HCT116 (cell line): ENCODE results near the gene SPG11. TPM values are rescaled to one million over a fixed set of nuclear protein-coding genes. Genes with fewer than 3 reads are reported as not detected.

Experiments
- ATAC-seq: fragments of 200-7000 bp; cut with Tn5 transposase; 2 replicates; pipeline ENCODE4 v1.9.1; 2020; ENCODE audit warnings: mild to moderate bottlenecking, moderate library complexity
- BruUV-seq: library from RNA; stranded (reverse); fragments of 400-500 nt; replicated peaks from 2 replicates; lab custom pipeline; 2021; lab: Mats Ljungman, UMichigan
- CTCF ChIA-PET: fragments of 300-600 bp; sonication (Branson Sonifier 250); formaldehyde crosslinking; loops from one replicate; lab custom pipeline; 2021; ENCODE audit warnings: antibody characterized with exemption; lab: Charles Lee
- POLR2A ChIA-PET: fragments of 300-600, 350-600 bp; sonication (Branson Sonifier 250); formaldehyde crosslinking; loops from one replicate; lab custom pipeline; 2021; ENCODE audit warnings: antibody characterized with exemption; lab: Charles Lee
- RAD21 ChIA-PET, 2 experiments: fragments of 300-600 bp; sonication (Branson Sonifier 250); formaldehyde crosslinking; loops; one replicate each; lab custom pipeline; 2023; ENCODE audit warnings: low total read pairs in 2 of 2; ENCODE audit not compliant: uncharacterized antibody in 2 of 2, unreplicated experiment in 2 of 2, low non-redundant PET in 1 of 2; lab: Charles Lee
- DNase-seq: peaks from one replicate; pipeline ENCODE4 v3.0.0-alpha.2; 2010; ENCODE audit warnings: low read depth, low spot score
- H2AFZ ChIP-seq: fragments of 200-600 bp; shearing (Covaris generic), sonication (generic); 2 replicates; pipeline ENCODE4 v1.6.1; 2017; ENCODE audit warnings: low read depth, mixed run types, mixed read lengths, antibody characterized with exemption, low read length; ENCODE audit not compliant: poor library complexity, severe bottlenecking
- H3K27ac ChIP-seq: 2 replicates; pipeline ENCODE4 v1.5.1; 2012; ENCODE audit warnings: low read depth, low read length
- H3K27me3 ChIP-seq: fragments of 200-600 bp; sonication (generic); 2 replicates; pipeline ENCODE4 v1.6.1; 2016; ENCODE audit warnings: mixed run types, low read length, mixed read lengths; ENCODE audit not compliant: insufficient read depth
- H3K36me3 ChIP-seq, 2 experiments: fragments of 200-500 bp in 1 of 2; fragments of 200-600 bp in 1 of 2; sonication (Bioruptor generic) in 1 of 2; sonication (generic) in 1 of 2; 2 replicates each; pipeline versions ENCODE4 v1.5.1 to v1.6.1; 2014 to 2016; ENCODE audit warnings: low read length in 2 of 2, inconsistent platforms in 1 of 2, mixed read lengths in 1 of 2, mixed run types in 1 of 2; ENCODE audit not compliant: insufficient read depth in 2 of 2, control insufficient read depth in 1 of 2
- H3K4me1 ChIP-seq, 2 experiments: fragments of 200-600 bp in 1 of 2; sonication (generic) in 1 of 2; 2 replicates each; pipeline versions ENCODE4 v1.5.1 to v1.6.1; 2012 to 2017; ENCODE audit warnings: low read length in 2 of 2, inconsistent platforms in 1 of 2, mild to moderate bottlenecking in 1 of 2, mixed read lengths in 1 of 2, mixed run types in 1 of 2, moderate library complexity in 1 of 2; ENCODE audit not compliant: insufficient read depth in 2 of 2, control insufficient read depth in 1 of 2
- H3K4me2 ChIP-seq: fragments of 200-600 bp; sonication (generic); 2 replicates; pipeline ENCODE4 v1.6.1; 2017; ENCODE audit warnings: mixed run types, low read length, mixed read lengths
- H3K4me3 ChIP-seq, 2 experiments: fragments of 200-600 bp in 1 of 2; sonication (generic) in 1 of 2; replicated peaks in 1 of 2; 2 replicates each; pipeline ENCODE4 v1.5.1; 2011 to 2016; ENCODE audit warnings: low read length in 2 of 2, control low read depth in 1 of 2, low read depth in 1 of 2, mild to moderate bottlenecking in 1 of 2, mixed read lengths in 1 of 2, mixed run types in 1 of 2
- H3K79me2 ChIP-seq: fragments of 200-600 bp; sonication (generic); 2 replicates; pipeline ENCODE4 v1.6.1; 2017; ENCODE audit warnings: mild to moderate bottlenecking, mixed run types, low read length, moderate library complexity, mixed read lengths; ENCODE audit not compliant: insufficient read depth
- H3K9ac ChIP-seq: fragments of 200-600 bp; sonication (generic); 2 replicates; pipeline ENCODE4 v1.6.1; 2016; ENCODE audit warnings: low read length, mixed read lengths
- H3K9me2 ChIP-seq: fragments of 200-600 bp; sonication (generic), shearing (Covaris generic); 2 replicates; pipeline ENCODE4 v1.6.1; 2017; ENCODE audit warnings: mixed run types, mild to moderate bottlenecking, moderate library complexity; ENCODE audit not compliant: insufficient read depth
- H3K9me3 ChIP-seq, 2 experiments: fragments of 200-500 bp in 1 of 2; fragments of 200-600 bp in 1 of 2; sonication (Bioruptor generic) in 1 of 2; sonication (generic) in 1 of 2; 2 replicates each; pipeline ENCODE4 v1.6.1; 2014 to 2017; ENCODE audit warnings: low read length in 2 of 2, mixed read lengths in 2 of 2, inconsistent platforms in 1 of 2, low read depth in 1 of 2, mild to moderate bottlenecking in 1 of 2, mixed run types in 1 of 2, moderate library complexity in 1 of 2; ENCODE audit not compliant: control insufficient read depth in 1 of 2, insufficient read depth in 1 of 2
- H4K20me1 ChIP-seq: fragments of 200-600 bp; sonication (generic), shearing (Covaris generic); 2 replicates; pipeline ENCODE4 v1.6.1; 2017; ENCODE audit warnings: mixed run types, mild to moderate bottlenecking, moderate library complexity; ENCODE audit not compliant: insufficient read depth
- CBX3 ChIP-seq: IDR thresholded peaks from 2 replicates; pipeline ENCODE4 v1.6.1; 2012; ENCODE audit warnings: low read depth
- CEBPB ChIP-seq: IDR thresholded peaks from 2 replicates; pipeline ENCODE4 v1.6.1; 2012; ENCODE audit warnings: low read depth
- EGR1 ChIP-seq: IDR thresholded peaks from 2 replicates; pipeline ENCODE4 v1.6.1; 2012; ENCODE audit warnings: low read depth
- ELF1 ChIP-seq: IDR thresholded peaks from 2 replicates; pipeline ENCODE4 v1.6.1; 2012; ENCODE audit warnings: low read depth, borderline replicate concordance
- EZH2 ChIP-seq: fragments of 200-600 bp; sonication (generic); IDR thresholded peaks from 2 replicates; pipeline ENCODE4 v1.6.1; 2017; ENCODE audit warnings: antibody characterized with exemption, mixed run types
- EZH2phosphoT487 ChIP-seq: fragments of 200-600 bp; IDR thresholded peaks from 2 replicates; pipeline ENCODE4 v1.6.1; 2018; ENCODE audit warnings: antibody characterized with exemption, borderline replicate concordance
- FOSL1 ChIP-seq: IDR thresholded peaks from 2 replicates; pipeline ENCODE4 v1.6.1; 2012; ENCODE audit warnings: low read depth
- POLR2A ChIP-seq: IDR thresholded peaks from 2 replicates; pipeline ENCODE4 v1.7.0; 2011; ENCODE audit warnings: borderline replicate concordance; ENCODE audit not compliant: insufficient read depth, insufficient read length; ENCODE audit errors: extremely low read depth
- POLR2AphosphoS5 ChIP-seq: IDR thresholded peaks from 2 replicates; pipeline ENCODE4 v1.6.1; 2011; ENCODE audit warnings: mild to moderate bottlenecking, low read depth, low read length, moderate library complexity
- SIN3A ChIP-seq: IDR thresholded peaks from 2 replicates; pipeline ENCODE4 v1.6.1; 2012; ENCODE audit warnings: low read depth
- SP1 ChIP-seq: IDR thresholded peaks from 2 replicates; pipeline ENCODE4 v1.6.1; 2012; ENCODE audit warnings: low read depth
- TCF7L2 ChIP-seq: IDR thresholded peaks from 2 replicates; pipeline ENCODE4 v1.7.0; 2011; ENCODE audit warnings: borderline replicate concordance, inconsistent platforms; ENCODE audit not compliant: insufficient read depth, insufficient read length; ENCODE audit errors: extremely low read depth
- ZFX ChIP-seq: fragments of 450-650 bp; IDR thresholded peaks from 2 replicates; pipeline ENCODE4 v1.6.1; 2017
- ZNF274 ChIP-seq: fragments of 200-500 bp; sonication (Bioruptor generic); IDR thresholded peaks from 2 replicates; pipeline ENCODE4 v1.6.1; 2014; ENCODE audit warnings: mild to moderate bottlenecking, low read depth, low read length, inconsistent platforms
- intact Hi-C: fragments of 100-400 bp; cut with micrococcal nuclease; formaldehyde crosslinking; loops from 2 replicates; pipeline ENCODE4 v1.10.0; 2022
- total RNA-seq: library from RNA; stranded (reverse); gene quantifications from one replicate; pipeline ENCODE4 v1.2.1, GENCODE V29; 2021; ENCODE audit not compliant: unreplicated experiment
- TF ChIP-seq, protein P1 (sequence below), 3 experiments: fragments of 200-600 bp in 1 of 3; sonication (generic) in 1 of 3; IDR thresholded peaks in 2 of 3; conservative IDR thresholded peaks in 1 of 3; 2 replicates each; pipeline ENCODE4 v1.5.1; 2012 to 2017; ENCODE audit warnings: low read depth in 2 of 3, low read length in 2 of 3, antibody characterized with exemption in 1 of 3, borderline replicate concordance in 1 of 3, control low read depth in 1 of 3, mild to moderate bottlenecking in 1 of 3, mixed read lengths in 1 of 3, mixed run types in 1 of 3, moderate library complexity in 1 of 3; ENCODE audit not compliant: insufficient read depth in 1 of 3
- TF ChIP-seq, protein P2 (sequence below): IDR thresholded peaks from 2 replicates; pipeline ENCODE4 v1.6.1; 2012
- TF ChIP-seq, protein P3 (sequence below): IDR thresholded peaks from 2 replicates; pipeline ENCODE4 v1.6.1; 2012; ENCODE audit warnings: low read depth

SPG11 gene
- total RNA-seq, 1 experiment from 2014 or later = 34.8 TPM

DNA sequence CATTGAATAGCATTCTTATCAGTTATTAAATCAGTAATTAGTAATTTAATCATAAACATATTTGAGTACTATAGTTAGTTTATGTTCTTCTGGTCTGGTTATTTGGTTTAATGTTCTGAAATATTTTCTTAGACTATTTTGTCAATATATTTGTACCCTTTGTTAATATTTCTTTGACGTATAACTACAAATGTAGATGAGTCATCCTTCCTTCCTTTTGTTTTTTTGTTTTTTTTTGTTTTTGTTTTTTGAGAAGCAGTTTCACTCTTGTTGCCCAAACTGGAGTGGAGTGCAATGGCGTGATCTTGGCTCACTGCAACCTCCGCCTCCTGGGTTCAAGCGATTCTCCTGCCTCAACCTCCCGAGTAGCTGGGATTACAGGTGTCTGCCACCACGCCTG, 143.9 kb downstream of the SPG11 start:
- DNase-seq = no peak
- RAD21 ChIA-PET = no interaction called here
- H3K4me2 ChIP-seq = no peak overlapping the region
- no peaks in the 10 kb centered on the region for H3K4me1 ChIP-seq
- H3K27ac ChIP-seq = no peak overlapping the region
- H3K9me3 ChIP-seq = no peaks in the 10 kb centered on the region
- BruUV-seq = no TSS peak
- H3K9ac ChIP-seq = no peak overlapping the region
- no peaks in the 10 kb centered on the region for H3K27me3 ChIP-seq
- H3K79me2 ChIP-seq = 0 out of 2 replicates have a peak, but pooled peaks cover 3% of the 10 kb centered on the region
- peaks cover 7 to 11% of the 10 kb centered on the region in 2 experiments; a peak in 3 of 4 replicates for H3K36me3 ChIP-seq
- POLR2A ChIA-PET = no interaction called here
- ATAC-seq = no peak
- H3K4me3 ChIP-seq = no peak overlapping the region
- intact Hi-C loops = no loop called here
- CTCF ChIA-PET = no interaction called here
- H2AFZ ChIP-seq = no peak overlapping the region
- H4K20me1 ChIP-seq = no peaks in the 10 kb centered on the region
- no peaks in the 10 kb centered on the region for H3K9me2 ChIP-seq
- TF ChIP-seq ELF1 (no peak), EZH2 (no peak), TCF7L2 (no peak), SP1 (no peak)

- Histone ChIP-seq H3K4me1 (no peaks in the 10 kb centered on the region), H3K79me2 (peaks cover 22% of the 10 kb centered on the region), H3K27ac (no peak overlapping the region), H3K27me3 (no peaks in the 10 kb centered on the region), H3K4me3 (no peak overlapping the region), H3K36me3 (peaks cover 0 to 3% of the 10 kb centered on the region in 2 experiments; a peak in 2 of 4 replicates), H4K20me1 (no peaks in the 10 kb centered on the region), H3K9me3 (no peaks in the 10 kb centered on the region), H3K9me2 (no peaks in the 10 kb centered on the region), H3K9ac (no peak overlapping the region), H2AFZ (no peak overlapping the region), H3K4me2 (no peak overlapping the region)
- ChIA-PET RAD21 (no interaction called here), POLR2A (no interaction called here), CTCF (no interaction called here)
- BruUV-seq = no TSS peak
- ATAC-seq = no peak
- intact Hi-C loops = no loop called here
- no peak for DNase-seq
- TF ChIP-seq ELF1 = no peak
- TF ChIP-seq, protein P1, sequence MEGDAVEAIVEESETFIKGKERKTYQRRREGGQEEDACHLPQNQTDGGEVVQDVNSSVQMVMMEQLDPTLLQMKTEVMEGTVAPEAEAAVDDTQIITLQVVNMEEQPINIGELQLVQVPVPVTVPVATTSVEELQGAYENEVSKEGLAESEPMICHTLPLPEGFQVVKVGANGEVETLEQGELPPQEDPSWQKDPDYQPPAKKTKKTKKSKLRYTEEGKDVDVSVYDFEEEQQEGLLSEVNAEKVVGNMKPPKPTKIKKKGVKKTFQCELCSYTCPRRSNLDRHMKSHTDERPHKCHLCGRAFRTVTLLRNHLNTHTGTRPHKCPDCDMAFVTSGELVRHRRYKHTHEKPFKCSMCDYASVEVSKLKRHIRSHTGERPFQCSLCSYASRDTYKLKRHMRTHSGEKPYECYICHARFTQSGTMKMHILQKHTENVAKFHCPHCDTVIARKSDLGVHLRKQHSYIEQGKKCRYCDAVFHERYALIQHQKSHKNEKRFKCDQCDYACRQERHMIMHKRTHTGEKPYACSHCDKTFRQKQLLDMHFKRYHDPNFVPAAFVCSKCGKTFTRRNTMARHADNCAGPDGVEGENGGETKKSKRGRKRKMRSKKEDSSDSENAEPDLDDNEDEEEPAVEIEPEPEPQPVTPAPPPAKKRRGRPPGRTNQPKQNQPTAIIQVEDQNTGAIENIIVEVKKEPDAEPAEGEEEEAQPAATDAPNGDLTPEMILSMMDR (IDR thresholded peaks at IDR 0.05 in 2 of 3, conservative IDR thresholded peaks at IDR 0.05 in 1 of 3; ENCODE audit: borderline replicate concordance in 1 of 3, insufficient read depth in 1 of 3, low read depth in 2 of 3, low read length in 2 of 3) = no peak
- no peak for TF ChIP-seq EGR1
- TF ChIP-seq, protein P2, sequence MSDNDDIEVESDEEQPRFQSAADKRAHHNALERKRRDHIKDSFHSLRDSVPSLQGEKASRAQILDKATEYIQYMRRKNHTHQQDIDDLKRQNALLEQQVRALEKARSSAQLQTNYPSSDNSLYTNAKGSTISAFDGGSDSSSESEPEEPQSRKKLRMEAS = no peak
- TF ChIP-seq, protein P3, sequence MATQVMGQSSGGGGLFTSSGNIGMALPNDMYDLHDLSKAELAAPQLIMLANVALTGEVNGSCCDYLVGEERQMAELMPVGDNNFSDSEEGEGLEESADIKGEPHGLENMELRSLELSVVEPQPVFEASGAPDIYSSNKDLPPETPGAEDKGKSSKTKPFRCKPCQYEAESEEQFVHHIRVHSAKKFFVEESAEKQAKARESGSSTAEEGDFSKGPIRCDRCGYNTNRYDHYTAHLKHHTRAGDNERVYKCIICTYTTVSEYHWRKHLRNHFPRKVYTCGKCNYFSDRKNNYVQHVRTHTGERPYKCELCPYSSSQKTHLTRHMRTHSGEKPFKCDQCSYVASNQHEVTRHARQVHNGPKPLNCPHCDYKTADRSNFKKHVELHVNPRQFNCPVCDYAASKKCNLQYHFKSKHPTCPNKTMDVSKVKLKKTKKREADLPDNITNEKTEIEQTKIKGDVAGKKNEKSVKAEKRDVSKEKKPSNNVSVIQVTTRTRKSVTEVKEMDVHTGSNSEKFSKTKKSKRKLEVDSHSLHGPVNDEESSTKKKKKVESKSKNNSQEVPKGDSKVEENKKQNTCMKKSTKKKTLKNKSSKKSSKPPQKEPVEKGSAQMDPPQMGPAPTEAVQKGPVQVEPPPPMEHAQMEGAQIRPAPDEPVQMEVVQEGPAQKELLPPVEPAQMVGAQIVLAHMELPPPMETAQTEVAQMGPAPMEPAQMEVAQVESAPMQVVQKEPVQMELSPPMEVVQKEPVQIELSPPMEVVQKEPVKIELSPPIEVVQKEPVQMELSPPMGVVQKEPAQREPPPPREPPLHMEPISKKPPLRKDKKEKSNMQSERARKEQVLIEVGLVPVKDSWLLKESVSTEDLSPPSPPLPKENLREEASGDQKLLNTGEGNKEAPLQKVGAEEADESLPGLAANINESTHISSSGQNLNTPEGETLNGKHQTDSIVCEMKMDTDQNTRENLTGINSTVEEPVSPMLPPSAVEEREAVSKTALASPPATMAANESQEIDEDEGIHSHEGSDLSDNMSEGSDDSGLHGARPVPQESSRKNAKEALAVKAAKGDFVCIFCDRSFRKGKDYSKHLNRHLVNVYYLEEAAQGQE = no peak
- TF ChIP-seq POLR2AphosphoS5 = no peak
- TF ChIP-seq SIN3A = no peak
- TF ChIP-seq CEBPB = no peak
- TF ChIP-seq SP1 = no peak
- TF ChIP-seq EZH2phosphoT487 = no peak
- no peak for TF ChIP-seq EZH2
- no peak for TF ChIP-seq CBX3
- TF ChIP-seq ZFX = no peak
- no peak for TF ChIP-seq ZNF274
- no peak for TF ChIP-seq FOSL1
- no peak for TF ChIP-seq POLR2A
Observed at GRCh38 chr15:44516436-44516835, 147.0 kb downstream of the SPG11 start.
